HUES6 (cell line): ENCODE data around the gene SLC7A8.

Experiments
- H3K27ac ChIP-seq: 2 replicates; pipeline ENCODE4 v1.7.0; 2013; ENCODE audit warnings: low read depth, mild to moderate bottlenecking, low read length, inconsistent platforms
- H3K27me3 ChIP-seq: 2 replicates; pipeline ENCODE4 v1.6.1; 2013; ENCODE audit warnings: low read length; ENCODE audit not compliant: control insufficient read depth, insufficient read depth
- H3K36me3 ChIP-seq: 2 replicates; pipeline ENCODE4 v1.6.1; 2013; ENCODE audit warnings: low read length; ENCODE audit not compliant: control insufficient read depth, insufficient read depth
- H3K4me1 ChIP-seq: 2 replicates; pipeline ENCODE4 v1.6.1; 2013; ENCODE audit warnings: low read length; ENCODE audit not compliant: control insufficient read depth, insufficient read depth
- H3K4me3 ChIP-seq: 2 replicates; pipeline ENCODE4 v1.5.1; 2013; ENCODE audit warnings: low read depth, low read length
- H3K9ac ChIP-seq: one replicate; pipeline ENCODE4 v1.6.1; 2013; ENCODE audit warnings: mild to moderate bottlenecking, low read length
- H3K9me3 ChIP-seq: 2 replicates; pipeline ENCODE4 v1.6.1; 2013; ENCODE audit warnings: low read depth, low read length; ENCODE audit not compliant: control insufficient read depth, insufficient read depth

Gene SLC7A8

GRCh38 chr14:23143911-23144310 lies 39.5 kb downstream of the SLC7A8 start:
- H3K27ac ChIP-seq = no peak overlapping the region
- no peaks in the 10 kb centered on the region for H3K9me3 ChIP-seq
- peaks cover 15% of the 10 kb centered on the region; the same call in 1 of the 2 replicates for H3K4me1 ChIP-seq
- H3K27me3 ChIP-seq = no peaks in the 10 kb centered on the region
- no peak overlapping the region for H3K9ac ChIP-seq
- H3K36me3 ChIP-seq = peaks cover 76% of the 10 kb centered on the region
- H3K4me3 ChIP-seq = no peak overlapping the region

- no peaks in the 10 kb centered on the region for H3K9me3 ChIP-seq
- H3K27ac ChIP-seq = no peak overlapping the region
- no peak overlapping the region for H3K4me3 ChIP-seq
- no peak overlapping the region for H3K9ac ChIP-seq
- H3K27me3 ChIP-seq = no peaks in the 10 kb centered on the region
- H3K4me1 ChIP-seq = peaks cover 15% of the 10 kb centered on the region; the same call in 1 of the 2 replicates
- peaks cover 79% of the 10 kb centered on the region for H3K36me3 ChIP-seq
Observed at GRCh38 chr14:23142826-23143225, 40.6 kb downstream of the SLC7A8 start.

GRCh38 chr14:23141706-23142444 lies 41.6 kb downstream of the SLC7A8 start:
- H3K9me3 ChIP-seq = no peaks in the 10 kb centered on the region
- peak overlapping the region; percentile 14; the same call in 1 of the 2 replicates for H3K27ac ChIP-seq
- peaks cover 14% of the 10 kb centered on the region; the same call in 1 of the 2 replicates for H3K4me1 ChIP-seq
- no peak overlapping the region for H3K9ac ChIP-seq
- H3K36me3 ChIP-seq = peaks cover 79% of the 10 kb centered on the region
- H3K4me3 ChIP-seq = no peak overlapping the region
- no peaks in the 10 kb centered on the region for H3K27me3 ChIP-seq

GRCh38 chr14:23140371-23140770 lies 43.1 kb downstream of the SLC7A8 start:
- no peak overlapping the region for H3K27ac ChIP-seq
- H3K4me1 ChIP-seq = no peaks in the 10 kb centered on the region
- H3K9me3 ChIP-seq = no peaks in the 10 kb centered on the region
- H3K27me3 ChIP-seq = no peaks in the 10 kb centered on the region
- H3K4me3 ChIP-seq = no peak overlapping the region
- H3K9ac ChIP-seq = no peak overlapping the region
- peaks cover 81% of the 10 kb centered on the region for H3K36me3 ChIP-seq

GRCh38 chr14:23139874-23140273 lies 43.6 kb downstream of the SLC7A8 start:
- H3K4me3 ChIP-seq = no peak overlapping the region
- H3K36me3 ChIP-seq = peaks cover 81% of the 10 kb centered on the region
- no peaks in the 10 kb centered on the region for H3K9me3 ChIP-seq
- no peaks in the 10 kb centered on the region for H3K4me1 ChIP-seq
- H3K27me3 ChIP-seq = no peaks in the 10 kb centered on the region
- H3K27ac ChIP-seq = no peak overlapping the region
- no peak overlapping the region for H3K9ac ChIP-seq

- no peaks in the 10 kb centered on the region for H3K4me1 ChIP-seq
- no peak overlapping the region for H3K27ac ChIP-seq
- no peak overlapping the region for H3K4me3 ChIP-seq
- no peaks in the 10 kb centered on the region for H3K27me3 ChIP-seq
- no peak overlapping the region for H3K9ac ChIP-seq
- peaks cover 74% of the 10 kb centered on the region for H3K36me3 ChIP-seq
- no peaks in the 10 kb centered on the region for H3K9me3 ChIP-seq
Observed at GRCh38 chr14:23137813-23138535, 45.5 kb downstream of the SLC7A8 start.

- H3K9ac ChIP-seq = no peak overlapping the region
- no peaks in the 10 kb centered on the region for H3K9me3 ChIP-seq
- no peak overlapping the region for H3K27ac ChIP-seq
- H3K27me3 ChIP-seq = no peaks in the 10 kb centered on the region
- no peak overlapping the region for H3K4me3 ChIP-seq
- peaks cover 68% of the 10 kb centered on the region for H3K36me3 ChIP-seq
- H3K4me1 ChIP-seq = no peaks in the 10 kb centered on the region
Observed at GRCh38 chr14:23137192-23137812, 46.2 kb downstream of the SLC7A8 start.

GRCh38 chr14:23136566-23137133 lies 46.8 kb downstream of the SLC7A8 start:
- Histone ChIP-seq H3K36me3 (peaks cover 63% of the 10 kb centered on the region), H3K9ac (no peak overlapping the region), H3K27ac (no peak overlapping the region), H3K27me3 (no peaks in the 10 kb centered on the region), H3K4me1 (no peaks in the 10 kb centered on the region), H3K4me3 (no peak overlapping the region), H3K9me3 (no peaks in the 10 kb centered on the region)

- H3K36me3 ChIP-seq = peaks cover 63% of the 10 kb centered on the region
Observed at GRCh38 chr14:23132970-23133369, 50.5 kb downstream of the SLC7A8 start.

GRCh38 chr14:23131482-23131881 lies 52.0 kb downstream of the SLC7A8 start:
- H3K27ac ChIP-seq = no peak overlapping the region
- peaks cover 61% of the 10 kb centered on the region for H3K36me3 ChIP-seq
- no peak overlapping the region for H3K4me3 ChIP-seq
- H3K27me3 ChIP-seq = no peaks in the 10 kb centered on the region
- H3K9me3 ChIP-seq = no peaks in the 10 kb centered on the region
- no peak overlapping the region for H3K9ac ChIP-seq
- H3K4me1 ChIP-seq = no peaks in the 10 kb centered on the region

More at GRCh38 chr14:23132970-23133369, 50.5 kb downstream of the SLC7A8 start:
- H3K9ac ChIP-seq = no peak overlapping the region
- H3K4me1 ChIP-seq = no peaks in the 10 kb centered on the region
- H3K9me3 ChIP-seq = no peaks in the 10 kb centered on the region
- no peaks in the 10 kb centered on the region for H3K27me3 ChIP-seq
- H3K4me3 ChIP-seq = no peak overlapping the region
- no peak overlapping the region for H3K27ac ChIP-seq
